Body of pancreas (tissue), 4 donors: ENCODE data around the gene CACNA2D3. TPM values are rescaled to one million over a fixed set of nuclear protein-coding genes. Genes with fewer than 3 reads are reported as not detected.

Source experiments
- ATAC-seq: fragments of 150-250 bp; one replicate; pipeline ENCODE4 v1.9.1; 2016
- DNase-seq, 4 donors: peaks; one replicate each; pipeline ENCODE4 v3.0.0-alpha.2; 2019
- H3K27ac ChIP-seq, 4 donors: fragments of 200-600 bp; sonication (generic); 1 replicate in 3 of 4; 2 replicates in 1 of 4; pipeline versions ENCODE4 v1.5.1 to v1.6.1; 2016 to 2019; ENCODE audit warnings: mild to moderate bottlenecking in 1 of 4, mixed read lengths in 1 of 4, moderate library complexity in 1 of 4
- H3K27me3 ChIP-seq, 2 donors: fragments of 200-600 bp; sonication (generic); one replicate each; pipeline ENCODE4 v1.6.0; 2016; ENCODE audit warnings: mild to moderate bottlenecking in 1 of 2
- H3K36me3 ChIP-seq, 2 donors: fragments of 200-600 bp; sonication (generic); replicated peaks in 1 of 2; 2 replicates each; pipeline ENCODE4 v1.5.1; 2016; ENCODE audit warnings: low read depth in 2 of 2; ENCODE audit not compliant: insufficient read depth in 1 of 2
- H3K4me1 ChIP-seq: fragments of 200-600 bp; sonication (generic); one replicate; pipeline ENCODE4 v1.6.0; 2016
- H3K4me3 ChIP-seq, 2 donors: fragments of 200-600 bp; sonication (generic); 1 replicate in 1 of 2; 2 replicates in 1 of 2; pipeline ENCODE4 v1.5.1; 2016 to 2019
- H3K9me3 ChIP-seq, 3 donors: fragments of 200-600 bp; sonication (generic); 1 replicate in 2 of 3; 2 replicates in 1 of 3; pipeline ENCODE4 v1.5.1; 2016
- CTCF ChIP-seq, 7 experiments: fragments of 450-650 bp in 4 of 7; fragments of 200-600 bp in 3 of 7; sonication (generic) in 3 of 7; IDR thresholded peaks; one replicate each; pipeline ENCODE4 v1.5.1; 2016 to 2019; ENCODE audit warnings: antibody characterized with exemption in 7 of 7
- POLR2A ChIP-seq, 3 donors: fragments of 450-650 bp; IDR thresholded peaks; one replicate each; pipeline ENCODE4 v1.6.1; 2016; ENCODE audit warnings: antibody characterized with exemption in 3 of 3, mild to moderate bottlenecking in 2 of 3
- WGBS, 2 donors: methylation state at CpG; one replicate each; pipeline ENCODE4 v1.1.5; 2017; 5-methylcytosine and 5-hydroxymethylcytosine counted together
- intact Hi-C: fragments of 100-400 bp; cut with DNase I; formaldehyde crosslinking; loops from one replicate; pipeline ENCODE4 v1.15.1; 2023
- total RNA-seq, 2 donors: library from RNA; depleted of rRNA; stranded (reverse); fragments of >200 nt; gene quantifications; one replicate each; pipeline ENCODE4 v1.1.0, GENCODE V29; 2016

Gene CACNA2D3
- total RNA-seq, 2 donors from 2014 or later: not detected

GRCh38 chr3:54874816-54875556, 752.6 kb downstream of the CACNA2D3 start:
- DNase-seq (no peak), ATAC-seq (no peak)
- intact Hi-C loops: no loop called here
- no peak overlapping the region for H3K4me3 ChIP-seq
- no peaks in the 10 kb centered on the region for H3K36me3 ChIP-seq
- H3K9me3 ChIP-seq: no peaks in the 10 kb centered on the region
- H3K4me1 ChIP-seq: no peaks in the 10 kb centered on the region
- H3K27ac ChIP-seq: no peak overlapping the region
- TF ChIP-seq CTCF (IDR thresholded peaks at IDR 0.05): no peak
- TF ChIP-seq POLR2A (IDR thresholded peaks at IDR 0.05): no peak
- 67 to 73% methylated on average over 7 of the region's 7 CpGs for WGBS, 2 donors
- H3K27me3 ChIP-seq: no peaks in the 10 kb centered on the region

GRCh38 chr3:54875596-54876268, 753.4 kb downstream of the CACNA2D3 start:
- intact Hi-C loops: no loop called here
- no peak for TF ChIP-seq CTCF (IDR thresholded peaks at IDR 0.05)
- no peak for TF ChIP-seq POLR2A (IDR thresholded peaks at IDR 0.05)
- Histone ChIP-seq H3K27me3 (no peaks in the 10 kb centered on the region), H3K4me3 (no peak overlapping the region), H3K9me3 (no peaks in the 10 kb centered on the region), H3K27ac (no peak overlapping the region), H3K36me3 (no peaks in the 10 kb centered on the region), H3K4me1 (no peaks in the 10 kb centered on the region)
- 75 to 77% methylated on average over 8 of the region's 8 CpGs for WGBS, 2 donors
- no peak for DNase-seq
- ATAC-seq: no peak

GRCh38 chr3:54876694-54877093, 754.3 kb downstream of the CACNA2D3 start:
- no peak for TF ChIP-seq POLR2A (IDR thresholded peaks at IDR 0.05)
- TF ChIP-seq CTCF (IDR thresholded peaks at IDR 0.05): no peak
- ATAC-seq (no peak), DNase-seq (no peak)
- H3K36me3 ChIP-seq: no peaks in the 10 kb centered on the region
- no peaks in the 10 kb centered on the region for H3K4me1 ChIP-seq
- H3K27me3 ChIP-seq: no peaks in the 10 kb centered on the region
- no peaks in the 10 kb centered on the region for H3K9me3 ChIP-seq
- intact Hi-C loops: no loop called here
- H3K4me3 ChIP-seq: no peak overlapping the region
- WGBS, 2 donors: 74% methylated on average over 5 of the region's 5 CpGs
- no peak overlapping the region for H3K27ac ChIP-seq

GRCh38 chr3:54877730-54878129, 755.4 kb downstream of the CACNA2D3 start:
- no peaks in the 10 kb centered on the region for H3K27me3 ChIP-seq
- no peaks in the 10 kb centered on the region for H3K36me3 ChIP-seq
- no peaks in the 10 kb centered on the region for H3K4me1 ChIP-seq
- ATAC-seq (no peak), DNase-seq (no peak)
- H3K4me3 ChIP-seq: no peak overlapping the region
- H3K27ac ChIP-seq: no peak overlapping the region
- 68 to 70% methylated on average over 4 of the region's 4 CpGs for WGBS, 2 donors
- TF ChIP-seq POLR2A (IDR thresholded peaks at IDR 0.05) (no peak), CTCF (IDR thresholded peaks at IDR 0.05) (no peak)
- intact Hi-C loops: no loop called here
- no peaks in the 10 kb centered on the region for H3K9me3 ChIP-seq
